Keratinocyte (primary cell): ENCODE measurements around the gene ABAT. TPM values are rescaled to one million over a fixed set of nuclear protein-coding genes. Genes with fewer than 3 reads are reported as not detected.

ENCODE experiments used
- DNase-seq: peaks from one replicate; pipeline ENCODE4 v3.0.0-alpha.2; 2011; ENCODE audit warnings: low read depth, missing footprints, low spot score
- FAIRE-seq: peaks from 2 replicates; lab custom pipeline; 2011; peaks lifted over from hg19 to GRCh38; lab: Jason Lieb, UNC
- H2AFZ ChIP-seq: 2 replicates; pipeline ENCODE4 v1.6.0; 2012; ENCODE audit warnings: low read length, control low read depth, inconsistent platforms; ENCODE audit not compliant: control insufficient read depth
- H3K27ac ChIP-seq: 2 replicates; pipeline ENCODE4 v1.5.1; 2011; ENCODE audit warnings: low read length; ENCODE audit not compliant: control insufficient read depth, insufficient read depth
- H3K27me3 ChIP-seq: 3 replicates; pipeline ENCODE4 v1.6.0; 2011; ENCODE audit warnings: low read length; ENCODE audit not compliant: control insufficient read depth, insufficient read depth; ENCODE audit errors: extremely low read depth
- H3K36me3 ChIP-seq, 2 experiments: 2 replicates in 1 of 2; 3 replicates in 1 of 2; pipeline ENCODE4 v1.5.1; 2011; ENCODE audit warnings: low read length in 2 of 2, mild to moderate bottlenecking in 1 of 2; ENCODE audit not compliant: control insufficient read depth in 2 of 2, insufficient read depth in 2 of 2; ENCODE audit errors: extremely low read depth in 1 of 2
- H3K4me1 ChIP-seq: 3 replicates; pipeline ENCODE4 v1.5.1; 2011; ENCODE audit warnings: low read length; ENCODE audit not compliant: control insufficient read depth, insufficient read depth; ENCODE audit errors: extremely low read depth
- H3K4me2 ChIP-seq: 3 replicates; pipeline ENCODE4 v1.6.0; 2011; ENCODE audit warnings: low read depth, low read length; ENCODE audit not compliant: control insufficient read depth, insufficient read depth; ENCODE audit errors: extremely low read depth
- H3K4me3 ChIP-seq, 3 experiments: fragments of 200-600 bp in 1 of 3; sonication (generic) in 1 of 3; 2 replicates in 2 of 3; 3 replicates in 1 of 3; pipeline ENCODE4 v1.5.1; 2011 to 2016; ENCODE audit warnings: low read length in 3 of 3, mild to moderate bottlenecking in 3 of 3, control low read depth in 2 of 3, inconsistent platforms in 1 of 3, low read depth in 1 of 3, mixed read lengths in 1 of 3, mixed run types in 1 of 3, moderate library complexity in 1 of 3; ENCODE audit not compliant: control insufficient read depth in 2 of 3, insufficient read depth in 2 of 3; ENCODE audit errors: extremely low read depth in 1 of 3
- H3K79me2 ChIP-seq: 2 replicates; pipeline ENCODE4 v1.6.0; 2012; ENCODE audit warnings: low read length; ENCODE audit not compliant: control insufficient read depth, insufficient read depth
- H3K9ac ChIP-seq: 3 replicates; pipeline ENCODE4 v1.6.0; 2011; ENCODE audit warnings: low read length; ENCODE audit not compliant: control insufficient read depth, insufficient read depth; ENCODE audit errors: extremely low read depth
- H3K9me1 ChIP-seq: 3 replicates; pipeline ENCODE4 v1.6.0; 2011; ENCODE audit warnings: low read length; ENCODE audit not compliant: control insufficient read depth, insufficient read depth; ENCODE audit errors: extremely low read depth
- H3K9me3 ChIP-seq: 2 replicates; pipeline ENCODE4 v1.5.1; 2012; ENCODE audit warnings: low read depth, low read length; ENCODE audit not compliant: control insufficient read depth
- H4K20me1 ChIP-seq: 3 replicates; pipeline ENCODE4 v1.6.0; 2011; ENCODE audit warnings: low read length; ENCODE audit not compliant: control insufficient read depth, insufficient read depth; ENCODE audit errors: extremely low read depth
- EZH2 ChIP-seq: IDR thresholded peaks from one replicate; pipeline ENCODE4 v1.6.1; 2012; ENCODE audit warnings: inconsistent platforms, mild to moderate bottlenecking, low read length, moderate library complexity
- dilution Hi-C: fragments of 300-500 bp; cut with MboI; formaldehyde crosslinking; loops from one replicate; pipeline ENCODE4 v1.7.0; 2020; ENCODE audit warnings: low sequenced_read_pairs; ENCODE audit not compliant: extremely low pct_ligation_motif_present
- polyA plus RNA-seq, 5 experiments: library from polyadenylated mRNA; depleted of rRNA in 3 of 5; stranded (reverse) in 3 of 5; stranded (forward) in 1 of 5; unstranded in 1 of 5; fragments of >200 nt; gene quantifications; 1 replicate in 1 of 5; 2 replicates in 3 of 5; 3 replicates in 1 of 5; pipeline versions ENCODE4 v1.2.1 to v1.2.3, GENCODE V29; 2011 to 2012; ENCODE audit warnings: missing spikeins in 2 of 5, low read depth in 1 of 5, low replicate concordance in 1 of 5
- TF ChIP-seq, protein P1 (sequence below), 3 experiments: IDR thresholded peaks in 1 of 3; conservative IDR thresholded peaks in 1 of 3; optimal IDR thresholded peaks in 1 of 3; 2 replicates in 2 of 3; 3 replicates in 1 of 3; pipeline versions ENCODE3 to v1.5.1; 2011; ENCODE audit warnings: low read length in 3 of 3, mild to moderate bottlenecking in 3 of 3, moderate library complexity in 2 of 3, control low read depth in 1 of 3, inconsistent platforms in 1 of 3; ENCODE audit not compliant: insufficient read depth in 2 of 3; ENCODE audit errors: extremely low read depth in 1 of 3

ABAT gene
- polyA plus RNA-seq, 1 donor (not counting 4 experiments of a cell fraction or from before 2014, with no cell fraction given): 13.7 TPM

DNA sequence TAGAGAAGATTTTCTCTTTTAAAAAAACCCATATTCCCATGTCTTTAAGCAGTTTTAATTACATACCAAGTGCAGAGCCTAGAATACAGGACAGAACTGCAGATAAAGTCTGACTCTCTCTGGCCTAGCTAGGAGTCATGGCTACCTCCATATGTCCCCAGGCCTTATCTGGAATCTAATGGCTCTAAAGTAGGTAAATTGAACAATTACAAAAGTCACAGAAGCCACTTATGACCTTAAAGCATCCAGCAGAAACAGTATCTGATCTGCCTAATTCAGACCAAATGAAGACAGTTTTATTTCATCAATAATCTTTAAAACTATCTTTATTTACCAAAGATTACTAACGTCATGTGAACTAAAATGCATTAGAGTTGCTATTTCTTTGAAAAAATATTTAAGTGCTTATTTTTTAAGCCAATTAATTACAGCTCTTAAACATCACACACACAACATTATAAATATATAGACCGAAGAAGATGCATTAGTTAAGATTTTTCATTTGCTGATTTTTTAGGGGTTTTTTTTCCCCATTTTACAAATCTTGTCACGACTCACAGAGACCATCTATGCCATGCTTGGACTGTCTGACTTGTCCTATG lies 152.0 kb downstream of the ABAT start:
- Histone ChIP-seq H3K9me1 (peaks cover 2% of the 10 kb centered on the region), H3K9ac (no peak overlapping the region), H3K27me3 (no peaks in the 10 kb centered on the region), H3K4me2 (no peak overlapping the region), H3K27ac (no peak overlapping the region), H3K79me2 (peaks cover 17% of the 10 kb centered on the region), H3K4me3 (no peak overlapping the region), H4K20me1 (peaks cover 4% of the 10 kb centered on the region), H3K36me3 (peaks cover 19 to 31% of the 10 kb centered on the region in 2 experiments), H3K4me1 (peaks cover 13% of the 10 kb centered on the region), H3K9me3 (no peaks in the 10 kb centered on the region), H2AFZ (no peak overlapping the region)
- dilution Hi-C loops: no loop called here
- FAIRE-seq (no peak), DNase-seq (no peak)
- no peak for TF ChIP-seq EZH2
- TF ChIP-seq, protein P1, sequence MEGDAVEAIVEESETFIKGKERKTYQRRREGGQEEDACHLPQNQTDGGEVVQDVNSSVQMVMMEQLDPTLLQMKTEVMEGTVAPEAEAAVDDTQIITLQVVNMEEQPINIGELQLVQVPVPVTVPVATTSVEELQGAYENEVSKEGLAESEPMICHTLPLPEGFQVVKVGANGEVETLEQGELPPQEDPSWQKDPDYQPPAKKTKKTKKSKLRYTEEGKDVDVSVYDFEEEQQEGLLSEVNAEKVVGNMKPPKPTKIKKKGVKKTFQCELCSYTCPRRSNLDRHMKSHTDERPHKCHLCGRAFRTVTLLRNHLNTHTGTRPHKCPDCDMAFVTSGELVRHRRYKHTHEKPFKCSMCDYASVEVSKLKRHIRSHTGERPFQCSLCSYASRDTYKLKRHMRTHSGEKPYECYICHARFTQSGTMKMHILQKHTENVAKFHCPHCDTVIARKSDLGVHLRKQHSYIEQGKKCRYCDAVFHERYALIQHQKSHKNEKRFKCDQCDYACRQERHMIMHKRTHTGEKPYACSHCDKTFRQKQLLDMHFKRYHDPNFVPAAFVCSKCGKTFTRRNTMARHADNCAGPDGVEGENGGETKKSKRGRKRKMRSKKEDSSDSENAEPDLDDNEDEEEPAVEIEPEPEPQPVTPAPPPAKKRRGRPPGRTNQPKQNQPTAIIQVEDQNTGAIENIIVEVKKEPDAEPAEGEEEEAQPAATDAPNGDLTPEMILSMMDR (optimal IDR thresholded peaks at IDR 0.05 in 1 of 3, IDR thresholded peaks at IDR 0.05 in 1 of 3, conservative IDR thresholded peaks at IDR 0.05 in 1 of 3; ENCODE audit: extremely low read depth in 1 of 3, insufficient read depth in 2 of 3, low read length in 3 of 3): no peak

DNA sequence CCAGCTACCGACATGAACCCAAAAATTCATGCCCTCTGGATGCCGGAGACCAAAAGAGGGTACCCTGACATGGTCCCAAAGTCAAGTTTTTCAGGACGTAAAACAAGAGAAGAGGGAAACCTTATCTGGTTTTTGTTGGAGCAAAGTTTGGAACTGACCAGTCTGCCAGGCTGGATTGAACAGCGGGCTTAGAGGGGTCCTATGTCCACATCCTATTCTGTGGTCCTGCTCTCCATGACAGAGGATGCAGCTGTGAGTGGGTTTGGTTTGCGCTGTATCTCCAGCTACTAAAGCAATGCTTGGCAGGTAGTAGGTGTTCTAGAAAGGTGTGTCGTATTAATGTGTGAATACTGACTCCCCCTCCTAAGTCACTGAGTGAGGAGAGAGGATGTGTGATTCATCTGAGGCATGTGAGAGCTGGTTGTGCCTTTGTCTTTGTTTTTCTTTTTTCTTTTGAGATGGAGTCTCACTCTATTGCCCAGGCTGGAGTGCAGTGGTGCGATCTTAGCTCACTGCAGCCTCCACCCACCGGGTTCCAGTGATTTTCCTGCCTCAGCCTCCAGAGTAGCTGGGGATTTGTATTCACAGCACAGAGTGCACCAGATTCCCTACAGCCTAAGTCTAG lies 154.2 kb downstream of the ABAT start:
- Histone ChIP-seq H3K79me2 (peaks cover 31% of the 10 kb centered on the region), H3K4me3 (no peak overlapping the region), H3K4me1 (peaks cover 13% of the 10 kb centered on the region), H3K9me1 (peaks cover 2% of the 10 kb centered on the region), H3K36me3 (peaks cover 19 to 39% of the 10 kb centered on the region in 2 experiments), H3K9me3 (no peaks in the 10 kb centered on the region), H4K20me1 (peaks cover 4% of the 10 kb centered on the region), H3K4me2 (peak overlapping the region; percentile 65), H3K9ac (no peak overlapping the region), H3K27ac (peak overlapping the region; percentile 65), H2AFZ (no peak overlapping the region), H3K27me3 (no peaks in the 10 kb centered on the region)
- TF ChIP-seq EZH2: no peak
- TF ChIP-seq, protein P1 (optimal IDR thresholded peaks at IDR 0.05 in 1 of 3, IDR thresholded peaks at IDR 0.05 in 1 of 3, conservative IDR thresholded peaks at IDR 0.05 in 1 of 3; ENCODE audit: extremely low read depth in 1 of 3, insufficient read depth in 2 of 3, low read length in 3 of 3): no peak
- peak; percentile 86 for FAIRE-seq
- dilution Hi-C loops: no loop called here
- DNase-seq: no peak
